ENCODE measurements around the gene WDPCP. TPM values are rescaled to one million over a fixed set of nuclear protein-coding genes. Genes with fewer than 3 reads are reported as not detected.

WDPCP gene
- total RNA-seq, 1 donor from 2014 or later: 12.4 TPM

- peaks cover 29% of the 10 kb centered on the region for H3K27me3 Mint-ChIP-seq (ENCODE audit: unreplicated experiment)
- DNase-seq (ENCODE audit: extremely low spot score, unreplicated experiment): no peak
- no peaks in the 10 kb centered on the region for H3K36me3 Mint-ChIP-seq (ENCODE audit: unreplicated experiment)
- no peak overlapping the region for H3K4me3 Mint-ChIP-seq (ENCODE audit: unreplicated experiment)
- no peak for TF ChIP-seq CTCF (IDR thresholded peaks at IDR 0.05)
- H3K4me1 Mint-ChIP-seq (ENCODE audit: unreplicated experiment): no peaks in the 10 kb centered on the region
- H3K27ac Mint-ChIP-seq (ENCODE audit: unreplicated experiment): no peak overlapping the region
- H3K9me3 Mint-ChIP-seq (ENCODE audit: unreplicated experiment): no peaks in the 10 kb centered on the region
Measured at GRCh38 chr2:63093502-63093901, 494.8 kb downstream of the WDPCP start.

- H3K27ac Mint-ChIP-seq (ENCODE audit: unreplicated experiment): no peak overlapping the region
- no peaks in the 10 kb centered on the region for H3K9me3 Mint-ChIP-seq (ENCODE audit: unreplicated experiment)
- H3K27me3 Mint-ChIP-seq (ENCODE audit: unreplicated experiment): peaks cover 29% of the 10 kb centered on the region
- TF ChIP-seq CTCF (IDR thresholded peaks at IDR 0.05): no peak
- H3K4me1 Mint-ChIP-seq (ENCODE audit: unreplicated experiment): no peaks in the 10 kb centered on the region
- H3K4me3 Mint-ChIP-seq (ENCODE audit: unreplicated experiment): no peak overlapping the region
- no peaks in the 10 kb centered on the region for H3K36me3 Mint-ChIP-seq (ENCODE audit: unreplicated experiment)
- no peak for DNase-seq (ENCODE audit: extremely low spot score, unreplicated experiment)
Measured at GRCh38 chr2:63092857-63093256, 495.4 kb downstream of the WDPCP start.

GRCh38 chr2:63092401-63092800 is 495.9 kb downstream of the WDPCP start:
- Mint-ChIP-seq H3K27me3 (ENCODE audit: unreplicated experiment) (peaks cover 29% of the 10 kb centered on the region), H3K27ac (ENCODE audit: unreplicated experiment) (no peak overlapping the region), H3K9me3 (ENCODE audit: unreplicated experiment) (no peaks in the 10 kb centered on the region), H3K4me1 (ENCODE audit: unreplicated experiment) (no peaks in the 10 kb centered on the region), H3K4me3 (ENCODE audit: unreplicated experiment) (no peak overlapping the region), H3K36me3 (ENCODE audit: unreplicated experiment) (no peaks in the 10 kb centered on the region)
- no peak for DNase-seq (ENCODE audit: extremely low spot score, unreplicated experiment)
- no peak for TF ChIP-seq CTCF (IDR thresholded peaks at IDR 0.05)

- Mint-ChIP-seq H3K9me3 (ENCODE audit: unreplicated experiment) (no peaks in the 10 kb centered on the region), H3K27me3 (ENCODE audit: unreplicated experiment) (peaks cover 47% of the 10 kb centered on the region), H3K4me3 (ENCODE audit: unreplicated experiment) (no peak overlapping the region), H3K27ac (ENCODE audit: unreplicated experiment) (no peak overlapping the region), H3K4me1 (ENCODE audit: unreplicated experiment) (no peaks in the 10 kb centered on the region), H3K36me3 (ENCODE audit: unreplicated experiment) (no peaks in the 10 kb centered on the region)
- no peak for TF ChIP-seq CTCF (IDR thresholded peaks at IDR 0.05)
- DNase-seq (ENCODE audit: extremely low spot score, unreplicated experiment): no peak
Measured at GRCh38 chr2:63086687-63087086, 501.6 kb downstream of the WDPCP start.

- H3K4me1 Mint-ChIP-seq (ENCODE audit: unreplicated experiment): no peaks in the 10 kb centered on the region
- TF ChIP-seq CTCF (IDR thresholded peaks at IDR 0.05): no peak
- no peak overlapping the region for H3K4me3 Mint-ChIP-seq (ENCODE audit: unreplicated experiment)
- no peaks in the 10 kb centered on the region for H3K36me3 Mint-ChIP-seq (ENCODE audit: unreplicated experiment)
- DNase-seq (ENCODE audit: extremely low spot score, unreplicated experiment): no peak
- H3K27ac Mint-ChIP-seq (ENCODE audit: unreplicated experiment): no peak overlapping the region
- H3K27me3 Mint-ChIP-seq (ENCODE audit: unreplicated experiment): peaks cover 69% of the 10 kb centered on the region
- H3K9me3 Mint-ChIP-seq (ENCODE audit: unreplicated experiment): no peaks in the 10 kb centered on the region
Measured at GRCh38 chr2:63081404-63081803, 506.9 kb downstream of the WDPCP start.

Measured in osteocyte (in vitro differentiated cells).